ENCODE data around the gene RXRA. TPM values are rescaled to one million over a fixed set of nuclear protein-coding genes. Genes with fewer than 3 reads are reported as not detected.
A peak's percentile ranks its signal among the peaks of the same experiment; 100 is the strongest.

The RXRA gene
- total and polyA plus RNA-seq, 2 donors (not counting 1 experiment from before 2014, with no cell fraction given) = 2.6 to 6.8 TPM

DNA sequence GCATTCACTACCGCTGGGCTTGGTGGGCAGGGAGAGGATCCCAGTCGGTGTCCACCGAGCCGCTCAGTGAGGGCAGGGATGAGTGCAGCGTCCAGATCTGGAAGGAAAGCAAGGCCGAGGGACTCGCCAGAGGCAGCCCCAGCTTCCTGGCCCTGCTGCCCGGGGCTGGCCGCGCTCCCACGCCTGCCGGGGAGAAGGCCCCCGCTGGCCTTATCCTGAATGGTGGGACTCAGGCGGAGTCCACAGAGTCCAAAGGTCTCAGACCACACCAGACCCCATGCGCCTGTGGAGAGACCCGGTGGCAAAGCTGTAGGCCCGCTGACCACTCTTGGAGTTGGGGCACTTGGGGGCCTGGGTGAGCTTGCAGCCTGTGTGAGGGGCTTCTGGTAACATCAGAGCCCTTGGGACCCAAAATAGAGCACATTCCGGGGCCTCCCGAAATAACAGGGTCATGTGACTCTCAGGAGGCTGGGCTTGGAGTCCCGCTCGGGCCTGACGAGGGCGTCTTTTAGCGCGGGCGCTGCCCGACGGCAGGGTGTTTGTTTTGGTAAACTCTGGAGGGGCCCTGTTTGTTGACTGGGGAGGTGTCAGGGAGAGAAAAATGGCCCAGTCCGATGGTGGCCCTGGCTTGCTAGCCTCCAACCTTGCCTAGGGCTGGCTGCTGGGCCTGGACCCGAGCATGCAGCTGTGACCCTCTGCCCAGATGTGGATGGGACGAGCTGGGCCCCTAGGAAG lies 2.8 kb downstream of the RXRA start:
- Mint-ChIP-seq H3K4me3 (no peak overlapping the region), H3K9me3 (ENCODE audit: insufficient read depth) (no peaks in the 10 kb centered on the region), H3K27me3 (no peaks in the 10 kb centered on the region), H3K4me1 (peaks cover 20% of the 10 kb centered on the region), H3K27ac (peak overlapping the region; percentile 10)
- TF ChIP-seq, protein P1, sequence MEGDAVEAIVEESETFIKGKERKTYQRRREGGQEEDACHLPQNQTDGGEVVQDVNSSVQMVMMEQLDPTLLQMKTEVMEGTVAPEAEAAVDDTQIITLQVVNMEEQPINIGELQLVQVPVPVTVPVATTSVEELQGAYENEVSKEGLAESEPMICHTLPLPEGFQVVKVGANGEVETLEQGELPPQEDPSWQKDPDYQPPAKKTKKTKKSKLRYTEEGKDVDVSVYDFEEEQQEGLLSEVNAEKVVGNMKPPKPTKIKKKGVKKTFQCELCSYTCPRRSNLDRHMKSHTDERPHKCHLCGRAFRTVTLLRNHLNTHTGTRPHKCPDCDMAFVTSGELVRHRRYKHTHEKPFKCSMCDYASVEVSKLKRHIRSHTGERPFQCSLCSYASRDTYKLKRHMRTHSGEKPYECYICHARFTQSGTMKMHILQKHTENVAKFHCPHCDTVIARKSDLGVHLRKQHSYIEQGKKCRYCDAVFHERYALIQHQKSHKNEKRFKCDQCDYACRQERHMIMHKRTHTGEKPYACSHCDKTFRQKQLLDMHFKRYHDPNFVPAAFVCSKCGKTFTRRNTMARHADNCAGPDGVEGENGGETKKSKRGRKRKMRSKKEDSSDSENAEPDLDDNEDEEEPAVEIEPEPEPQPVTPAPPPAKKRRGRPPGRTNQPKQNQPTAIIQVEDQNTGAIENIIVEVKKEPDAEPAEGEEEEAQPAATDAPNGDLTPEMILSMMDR (IDR thresholded peaks at IDR 0.05) = no peak
- no peak for TF ChIP-seq EZH2 (IDR thresholded peaks at IDR 0.05; ENCODE audit: borderline replicate concordance, insufficient read depth, low read depth, low read length, poor library complexity, severe bottlenecking)
- Histone ChIP-seq H2AFZ (ENCODE audit: insufficient read depth, low read depth, low read length, poor library complexity, severe bottlenecking) (no peak overlapping the region), H3K27ac (ENCODE audit: low read length in 2 of 2) (no peak overlapping the region), H3K27me3 (replicated peaks in 1 of 4; ENCODE audit: control extremely low read depth in 1 of 4, control insufficient read depth in 3 of 4, insufficient read depth in 4 of 4, low read length in 3 of 4) (peaks cover 0 to 13% (median 3%) of the 10 kb centered on the region in 4 experiments), H3K79me2 (ENCODE audit: control insufficient read depth, insufficient read depth, low read length) (peaks cover 15% of the 10 kb centered on the region), H3K9me3 (ENCODE audit: control extremely low read depth in 1 of 3, control insufficient read depth in 2 of 3, insufficient read depth in 1 of 3, low read length in 2 of 3) (peaks cover 0 to 5% (median 0%) of the 10 kb centered on the region in 3 donors), H3K36me3 (replicated peaks in 1 of 2; ENCODE audit: control extremely low read depth in 1 of 2, control insufficient read depth in 1 of 2, extremely low read depth in 1 of 2, insufficient read depth in 2 of 2, low read length in 1 of 2) (no peaks in the 10 kb centered on the region), H3K9ac (ENCODE audit: low read length) (no peak overlapping the region), H4K20me1 (ENCODE audit: control insufficient read depth, insufficient read depth, low read length, poor library complexity, severe bottlenecking) (no peaks in the 10 kb centered on the region), H3K4me2 (replicated peaks; ENCODE audit: low read depth, low read length, poor library complexity, severe bottlenecking) (no peak overlapping the region), H3K4me3 (ENCODE audit: control extremely low read depth in 1 of 5, extremely low read depth in 1 of 5, insufficient read depth in 1 of 5, low read depth in 2 of 5, low read length in 4 of 5) (no peak overlapping the region), H3K4me1 (ENCODE audit: control insufficient read depth in 2 of 2, insufficient read depth in 2 of 2, low read length in 2 of 2) (peaks cover 11 to 22% of the 10 kb centered on the region in 2 donors)
- DNase-seq (no peak), ATAC-seq (ENCODE audit: low read depth) (no peak)
- ChIA-PET CTCF (interaction anchor here (0.5 to 1.3 kb wide), 3 partner anchors 120 to 158 kb away, joined by 3 read pairs; no protein-coding TSS in a partner anchor), POLR2A (no interaction called here)
- intact Hi-C loops (cut with micrococcal nuclease) = loop anchor here (5.0 to 10.0 kb wide), 5 partner anchors 63 to 264 kb away; partner anchors contain the start of gene BRD3
- 91% methylated on average over 30 of the region's 31 CpGs for WGBS (ENCODE audit: insufficient coverage)

DNA sequence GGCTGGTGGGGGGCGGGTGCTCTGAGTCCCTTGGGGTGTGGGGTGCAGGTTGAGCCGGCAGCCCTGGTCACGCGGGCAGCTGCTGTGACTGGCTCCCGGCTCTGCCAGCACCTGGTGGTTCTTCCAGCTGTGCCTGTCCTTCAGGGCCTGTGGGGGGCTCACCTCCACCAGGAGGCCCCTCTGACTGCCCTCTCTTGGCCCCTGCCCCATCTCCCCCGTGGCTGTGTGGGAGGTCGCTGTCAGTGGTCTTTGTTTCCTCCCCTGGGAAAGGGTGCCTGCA lies 3.3 kb downstream of the RXRA start:
- Histone ChIP-seq H3K9me3 (ENCODE audit: control extremely low read depth in 1 of 3, control insufficient read depth in 2 of 3, insufficient read depth in 1 of 3, low read length in 2 of 3) (peaks cover 0 to 5% (median 0%) of the 10 kb centered on the region in 3 donors), H3K4me1 (ENCODE audit: control insufficient read depth in 2 of 2, insufficient read depth in 2 of 2, low read length in 2 of 2) (peaks cover 11 to 22% of the 10 kb centered on the region in 2 donors), H3K79me2 (ENCODE audit: control insufficient read depth, insufficient read depth, low read length) (peaks cover 15% of the 10 kb centered on the region), H3K27me3 (replicated peaks in 1 of 4; ENCODE audit: control extremely low read depth in 1 of 4, control insufficient read depth in 3 of 4, insufficient read depth in 4 of 4, low read length in 3 of 4) (peaks cover 0 to 13% (median 3%) of the 10 kb centered on the region in 4 experiments), H4K20me1 (ENCODE audit: control insufficient read depth, insufficient read depth, low read length, poor library complexity, severe bottlenecking) (no peaks in the 10 kb centered on the region), H3K27ac (ENCODE audit: low read length in 2 of 2) (no peak overlapping the region), H2AFZ (ENCODE audit: insufficient read depth, low read depth, low read length, poor library complexity, severe bottlenecking) (no peak overlapping the region), H3K4me3 (ENCODE audit: control extremely low read depth in 1 of 5, extremely low read depth in 1 of 5, insufficient read depth in 1 of 5, low read depth in 2 of 5, low read length in 4 of 5) (no peak overlapping the region), H3K4me2 (replicated peaks; ENCODE audit: low read depth, low read length, poor library complexity, severe bottlenecking) (no peak overlapping the region), H3K36me3 (replicated peaks in 1 of 2; ENCODE audit: control extremely low read depth in 1 of 2, control insufficient read depth in 1 of 2, extremely low read depth in 1 of 2, insufficient read depth in 2 of 2, low read length in 1 of 2) (no peaks in the 10 kb centered on the region), H3K9ac (ENCODE audit: low read length) (no peak overlapping the region)
- no peak for ATAC-seq (ENCODE audit: low read depth)
- TF ChIP-seq, protein P1 (IDR thresholded peaks at IDR 0.05) = no peak
- no peak for TF ChIP-seq EZH2 (IDR thresholded peaks at IDR 0.05; ENCODE audit: borderline replicate concordance, insufficient read depth, low read depth, low read length, poor library complexity, severe bottlenecking)
- peaks cover 20% of the 10 kb centered on the region for H3K4me1 Mint-ChIP-seq
- no peak for DNase-seq
- intact Hi-C loops (cut with micrococcal nuclease) = loop anchor here (5.0 to 10.0 kb wide), 5 partner anchors 63 to 265 kb away; partner anchors contain the start of gene BRD3
- no peaks in the 10 kb centered on the region for H3K27me3 Mint-ChIP-seq
- H3K9me3 Mint-ChIP-seq (ENCODE audit: insufficient read depth) = no peaks in the 10 kb centered on the region
- ChIA-PET POLR2A (no interaction called here), CTCF (interaction anchor here (0.5 to 1.2 kb wide), 2 partner anchors 120 to 159 kb away, joined by 3 read pairs; no protein-coding TSS in a partner anchor)
- no peak overlapping the region for H3K27ac Mint-ChIP-seq
- WGBS (ENCODE audit: insufficient coverage) = 42% methylated on average over 7 of the region's 7 CpGs
- H3K4me3 Mint-ChIP-seq = no peak overlapping the region
